GM12878 (cell line): ENCODE results near the gene DIAPH1. TPM values are rescaled to one million over a fixed set of nuclear protein-coding genes. Genes with fewer than 3 reads are reported as not detected.

Source experiments
- ATAC-seq: fragments of 200-7000 bp; cut with Tn5 transposase; 3 replicates; pipeline ENCODE4 v1.9.1; 2020; ENCODE audit warnings: mild to moderate bottlenecking, moderate library complexity
- BruUV-seq: library from RNA; stranded (reverse); fragments of 400-500 nt; replicated peaks from 2 replicates; lab custom pipeline; 2021; lab: Mats Ljungman, UMichigan
- CTCF ChIA-PET: fragments of 300-600 bp; sonication (Branson Sonifier 250); formaldehyde crosslinking; extraction: SDS; loops from one replicate; lab custom pipeline; 2021; ENCODE audit warnings: inconsistent platforms; lab: Yijun Ruan, JAX
- POLR2A ChIA-PET: fragments of 350-600 bp; formaldehyde crosslinking; extraction: SDS; loops from one replicate; lab custom pipeline; 2021; ENCODE audit warnings: inconsistent platforms; lab: Charles Lee
- RAD21 ChIA-PET: fragments of 300-600 bp; sonication (Branson Sonifier 250); formaldehyde crosslinking; loops from one replicate; lab custom pipeline; 2023; ENCODE audit warnings: antibody characterized with exemption; ENCODE audit not compliant: unreplicated experiment; lab: Charles Lee
- SMC1A ChIA-PET: fragments of 300-600 bp; sonication (Branson Sonifier 250); formaldehyde crosslinking; loops from one replicate; lab custom pipeline; 2023; ENCODE audit not compliant: unreplicated experiment, uncharacterized antibody; lab: Charles Lee
- DNase-seq: peaks from one replicate; pipeline ENCODE4 v3.0.0-alpha.2; 2011; ENCODE audit warnings: low read depth, low spot score
- FAIRE-seq: peaks from 3 replicates; lab custom pipeline; 2011; peaks lifted over from hg19 to GRCh38; lab: Jason Lieb, UNC
- H2AFZ ChIP-seq: 2 replicates; pipeline ENCODE4 v1.6.0; 2011; ENCODE audit warnings: low read depth, low read length, control low read depth; ENCODE audit not compliant: control insufficient read depth
- H3K27ac ChIP-seq: 2 replicates; pipeline ENCODE4 v1.5.1; 2011; ENCODE audit warnings: control low read depth; ENCODE audit not compliant: control insufficient read depth, insufficient read depth
- H3K27me3 ChIP-seq, 2 experiments: replicated peaks in 1 of 2; 2 replicates each; pipeline versions ENCODE4 v1.6.0 to v1.6.1; 2011; ENCODE audit warnings: low read length in 1 of 2; ENCODE audit not compliant: control insufficient read depth in 2 of 2, insufficient read depth in 2 of 2
- H3K36me3 ChIP-seq, 2 experiments: 2 replicates each; pipeline ENCODE4 v1.5.1; 2011; ENCODE audit warnings: low read length in 1 of 2; ENCODE audit not compliant: control insufficient read depth in 2 of 2, insufficient read depth in 2 of 2
- H3K4me1 ChIP-seq: 2 replicates; pipeline ENCODE4 v1.6.1; 2011; ENCODE audit warnings: mild to moderate bottlenecking, low read length, moderate library complexity, mixed read lengths; ENCODE audit not compliant: control insufficient read depth, insufficient read depth
- H3K4me2 ChIP-seq: 2 replicates; pipeline ENCODE4 v1.6.0; 2011; ENCODE audit warnings: control low read depth; ENCODE audit not compliant: control insufficient read depth, insufficient read depth
- H3K4me3 ChIP-seq: fragments of 200-600 bp; sonication (generic); 2 replicates; pipeline ENCODE4 v1.5.1; 2016
- H3K79me2 ChIP-seq: 2 replicates; pipeline ENCODE4 v1.6.0; 2011; ENCODE audit warnings: low read length; ENCODE audit not compliant: control insufficient read depth, insufficient read depth
- H3K9ac ChIP-seq: 2 replicates; pipeline ENCODE4 v1.8.0; 2011; ENCODE audit warnings: low read length, control low read depth, mixed read lengths; ENCODE audit not compliant: control insufficient read depth, insufficient read depth
- H3K9me3 ChIP-seq: replicated peaks from 3 replicates; pipeline ENCODE4 v1.5.1; 2011; ENCODE audit warnings: mild to moderate bottlenecking, low read length; ENCODE audit not compliant: control insufficient read depth, insufficient read depth
- H4K20me1 ChIP-seq: 2 replicates; pipeline ENCODE4 v1.6.0; 2011; ENCODE audit not compliant: control insufficient read depth, insufficient read depth
- E2F8 ChIP-seq: fragments of 450-650 bp; IDR thresholded peaks from 2 replicates; pipeline ENCODE4 v1.6.1; 2018; ENCODE audit warnings: mild to moderate bottlenecking, low read depth, moderate library complexity; ENCODE audit not compliant: partially characterized antibody
- HDAC6 ChIP-seq: fragments of 200-600 bp; sonication (generic); IDR thresholded peaks from one replicate; pipeline ENCODE4 v1.8.0; 2017; ENCODE audit warnings: antibody characterized with exemption; ENCODE audit not compliant: unreplicated experiment
- MEF2B ChIP-seq: fragments of 450-650 bp; IDR thresholded peaks from 2 replicates; pipeline ENCODE4 v1.6.1; 2018; ENCODE audit warnings: mild to moderate bottlenecking, moderate library complexity; ENCODE audit not compliant: partially characterized antibody, poor library complexity, severe bottlenecking
- NFYA ChIP-seq: IDR thresholded peaks from 2 replicates; pipeline ENCODE4 v1.6.1; 2011; ENCODE audit warnings: low read depth, mild to moderate bottlenecking, low read length, improper control_type of control experiment, borderline replicate concordance
- ZNF274 ChIP-seq: IDR thresholded peaks from one replicate; pipeline ENCODE4 v1.8.0; 2011; ENCODE audit not compliant: insufficient read length, insufficient read depth
- ZNF592 ChIP-seq: fragments of 450-650 bp; IDR thresholded peaks from 2 replicates; pipeline ENCODE4 v1.6.1; 2017; ENCODE audit warnings: mild to moderate bottlenecking, moderate library complexity
- WGBS: methylation state at CpG from one replicate; pipeline ENCODE4 v1.1.6; 2016; ENCODE audit warnings: low lambda C conversion rate; ENCODE audit not compliant: insufficient replicate concordance, insufficient coverage; ENCODE audit errors: missing lambda C conversion rate; 5-methylcytosine and 5-hydroxymethylcytosine counted together
- in situ Hi-C: fragments of 300-500 bp; cut with MboI; formaldehyde crosslinking; loops from 9 replicates; pipeline ENCODE4 v1.14.3; 2018; ENCODE audit warnings: mixed read lengths
- intact Hi-C: fragments of 100-400 bp; cut with micrococcal nuclease; formaldehyde crosslinking; loops from one replicate; pipeline ENCODE4 v1.14.2; 2022; ENCODE audit not compliant: unreplicated experiment
- polyA plus RNA-seq, 11 experiments: library from polyadenylated mRNA; depleted of rRNA in 4 of 11; unstranded in 6 of 11; stranded (reverse) in 5 of 11; fragments of >200 nt; fragmentation: Nextera tagmentation in 4 of 11; fragmentation: Illumina TruSeq in 1 of 11; extraction: Ambion mirVana in 4 of 11; extraction: Trizol in 1 of 11; gene quantifications; 1 replicate in 1 of 11; 2 replicates in 10 of 11; pipeline versions ENCODE4 v1.2.1 to v1.2.3, GENCODE V29; 2011 to 2016; ENCODE audit warnings: inconsistent platforms in 2 of 11, missing spikeins in 2 of 11, low read depth in 1 of 11
- total RNA-seq, 4 experiments: library from RNA; depleted of rRNA in 3 of 4; stranded (reverse); fragments of >200 nt in 3 of 4; fragmentation: Illumina TruSeq in 1 of 4; extraction: Trizol in 1 of 4; gene quantifications; 2 replicates each; pipeline versions ENCODE4 v1.2.1 to v1.2.3, GENCODE V29; 2013 to 2021

DIAPH1 gene
- total and polyA plus RNA-seq, 10 of the 15 experiments (the other 5 are each of a cell fraction or from before 2014, with no cell fraction given): 37.8 to 168 (median 59.0) TPM

- no TSS peak for BruUV-seq
- peak overlapping the region; percentile 11; the same call in 1 of the 2 replicates for H3K9ac ChIP-seq
- no peak for DNase-seq
- POLR2A ChIA-PET: interaction anchor here (0.6 to 4.1 kb wide), 11 partner anchors 8 to 1823 kb away, joined by 3 to 31 read pairs (median 12); partner anchors contain the start of genes FCHSD1, HDAC3 and RELL2
- 0% methylated on average over 1 of the region's 1 CpG for WGBS
- intact Hi-C loops: no loop called here
- FAIRE-seq: no peak
- no peaks in the 10 kb centered on the region for H3K9me3 ChIP-seq
- ATAC-seq: no peak
- peaks cover 26% of the 10 kb centered on the region for H3K4me1 ChIP-seq
- H4K20me1 ChIP-seq: no peaks in the 10 kb centered on the region
- H3K36me3 ChIP-seq: no peaks in the 10 kb centered on the region; a peak in 2 of 4 replicates
- CTCF ChIA-PET: interaction anchor here (0.8 to 10.9 kb wide), 9 partner anchors 8 to 95 kb away, joined by 3 to 172 read pairs (median 4); partner anchors contain the start of genes DIAPH1 and FCHSD1
- H3K27me3 ChIP-seq: no peaks in the 10 kb centered on the region
- RAD21 ChIA-PET: interaction anchor here (0.7 to 5.7 kb wide), 7 partner anchors 9 to 913 kb away, joined by 3 to 89 read pairs (median 3); partner anchors contain the start of genes DIAPH1, HDAC3, RELL2 and RNF14
- H3K79me2 ChIP-seq: peaks cover 87% of the 10 kb centered on the region
- SMC1A ChIA-PET: interaction anchor here (0.7 to 8.6 kb wide), 9 partner anchors 8 to 98 kb away, joined by 3 to 199 read pairs (median 4); partner anchors contain the start of gene DIAPH1
- H3K4me2 ChIP-seq: peak overlapping the region; percentile 27; the same call in 1 of the 2 replicates
- H3K4me3 ChIP-seq: no peak overlapping the region
- no peak for TF ChIP-seq MEF2B
- no peak for TF ChIP-seq NFYA
- no peak for TF ChIP-seq ZNF274
- no peak for TF ChIP-seq HDAC6
- TF ChIP-seq ZNF592: no peak
- no peak for TF ChIP-seq E2F8
- TF ChIP-seq, all 136 proteins: peak for 0
- Histone ChIP-seq H3K27ac (peak overlapping the region; percentile 62; the same call in 1 of the 2 replicates), H2AFZ (no peak overlapping the region)
- in situ Hi-C loops: loop anchor here (25.0 kb wide), 2 partner anchors 1196 to 1571 kb away; partner anchors contain the start of genes ANKHD1 and NRG2
Measured at GRCh38 chr5:141608557-141608956, 10.2 kb downstream of the DIAPH1 start.
